PC-3 (cell line): ENCODE results near the gene BSG.

Experiments
- CTCF ChIP-seq: fragments of 300-600 bp; sonication (generic); conservative IDR thresholded peaks from 2 replicates; pipeline ENCODE4 v1.5.1; 2017; ENCODE audit warnings: antibody characterized with exemption, low read depth, mild to moderate bottlenecking, low read length
- EZH2 ChIP-seq: fragments of 300-600 bp; sonication (generic); IDR thresholded peaks from one replicate; pipeline ENCODE4 v1.6.1; 2017; ENCODE audit warnings: antibody characterized with exemption, mild to moderate bottlenecking, low read length; ENCODE audit not compliant: unreplicated experiment

DNA sequence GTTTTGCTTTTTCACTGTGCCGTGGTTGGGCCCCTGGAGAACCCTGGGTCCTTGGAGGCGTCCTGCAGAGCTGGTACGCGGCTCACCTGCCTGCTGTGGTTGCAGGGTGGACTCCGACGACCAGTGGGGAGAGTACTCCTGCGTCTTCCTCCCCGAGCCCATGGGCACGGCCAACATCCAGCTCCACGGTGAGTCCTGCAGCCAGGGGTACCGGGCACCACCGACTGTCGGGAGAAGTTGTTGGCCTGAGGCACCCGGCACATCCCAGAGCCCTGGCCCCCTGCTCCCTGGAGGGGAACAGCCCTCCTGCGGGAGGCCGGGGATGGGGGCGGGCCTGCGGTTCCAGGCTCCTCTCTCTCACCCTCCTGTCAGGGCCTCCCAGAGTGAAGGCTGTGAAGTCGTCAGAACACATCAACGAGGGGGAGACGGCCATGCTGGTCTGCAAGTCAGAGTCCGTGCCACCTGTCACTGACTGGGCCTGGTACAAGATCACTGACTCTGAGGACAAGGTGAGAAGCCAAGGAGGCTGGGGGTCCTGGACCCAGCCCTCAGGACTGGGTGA, 8.0 kb downstream of the BSG start:
- TF ChIP-seq CTCF (no peak), EZH2 (no peak)
